GM12872 (cell line): ENCODE results near the gene SRPRB.

Source experiments
- CTCF ChIP-seq: IDR thresholded peaks from 3 replicates; pipeline ENCODE4 v1.5.1; 2011; ENCODE audit warnings: low read depth, mild to moderate bottlenecking, low read length, moderate library complexity; ENCODE audit not compliant: insufficient read depth

Gene SRPRB

GRCh38 chr3:133866141-133866540 is 60.5 kb downstream of the SRPRB start:
- TF ChIP-seq CTCF = no peak

DNA sequence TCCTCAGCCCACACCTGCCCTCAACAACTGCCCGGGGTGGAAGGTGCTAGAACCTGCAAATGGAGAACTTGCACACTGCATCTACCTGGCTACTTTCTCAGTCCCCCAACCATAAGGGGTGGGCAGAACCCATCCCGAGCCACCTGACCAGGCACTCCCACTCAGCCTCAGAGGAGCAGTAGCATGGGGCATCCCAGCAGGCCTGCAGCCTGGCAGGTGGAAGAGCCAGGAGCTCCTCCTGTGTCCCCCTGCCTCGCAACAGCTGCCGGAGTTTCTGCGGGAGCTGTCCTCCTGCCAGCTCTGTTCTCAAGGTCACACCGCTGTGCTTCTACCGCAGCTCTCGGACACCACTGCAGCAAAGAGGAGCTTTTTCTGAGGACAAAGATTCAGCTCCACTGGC is 62.6 kb downstream of the SRPRB start:
- TF ChIP-seq CTCF = no peak

GRCh38 chr3:133868758-133869475 is 63.3 kb downstream of the SRPRB start:
- no peak for TF ChIP-seq CTCF

GRCh38 chr3:133869586-133869985 is 64.0 kb downstream of the SRPRB start:
- no peak for TF ChIP-seq CTCF

GRCh38 chr3:133870822-133871221 is 65.2 kb downstream of the SRPRB start:
- no peak for TF ChIP-seq CTCF
